Thyroid gland (tissue), 4 donors: ENCODE results near the gene PHF3. TPM values are rescaled to one million over a fixed set of nuclear protein-coding genes. Genes with fewer than 3 reads are reported as not detected.

Experiments
- DNase-seq, 2 donors: peaks; one replicate each; pipeline ENCODE4 v3.0.0-alpha.2; 2019
- H3K27ac ChIP-seq, 3 donors: fragments of 200-600 bp; sonication (generic); 1 replicate in 2 of 3; 2 replicates in 1 of 3; pipeline ENCODE4 v1.5.1; 2016 to 2019; ENCODE audit warnings: mild to moderate bottlenecking in 1 of 3, moderate library complexity in 1 of 3
- H3K27me3 ChIP-seq: fragments of 200-600 bp; sonication (generic); one replicate; pipeline ENCODE4 v1.5.1; 2019
- H3K36me3 ChIP-seq, 2 donors: fragments of 200-600 bp; sonication (generic); one replicate each; pipeline ENCODE4 v1.5.1; 2016 to 2019
- H3K4me1 ChIP-seq, 2 donors: fragments of 200-600 bp; sonication (generic); one replicate each; pipeline ENCODE4 v1.5.1; 2017 to 2019
- H3K4me3 ChIP-seq, 3 donors: fragments of 200-600 bp; sonication (generic); replicated peaks in 1 of 3; 1 replicate in 2 of 3; 2 replicates in 1 of 3; pipeline ENCODE4 v1.5.1; 2016; ENCODE audit warnings: mild to moderate bottlenecking in 1 of 3
- H3K9me3 ChIP-seq: fragments of 200-600 bp; sonication (generic); one replicate; pipeline ENCODE4 v1.5.1; 2017
- CTCF ChIP-seq, 6 experiments: fragments of 200-600 bp in 3 of 6; fragments of 450-650 bp in 3 of 6; sonication (generic) in 3 of 6; IDR thresholded peaks; one replicate each; pipeline ENCODE4 v1.5.1; 2016 to 2019; ENCODE audit warnings: antibody characterized with exemption in 6 of 6, mild to moderate bottlenecking in 2 of 6, inconsistent platforms in 1 of 6, moderate library complexity in 1 of 6
- POLR2A ChIP-seq, 2 donors: fragments of 450-650 bp; IDR thresholded peaks; one replicate each; pipeline ENCODE4 v1.6.1; 2017; ENCODE audit warnings: antibody characterized with exemption in 2 of 2, mild to moderate bottlenecking in 2 of 2, moderate library complexity in 1 of 2
- WGBS, 2 donors: methylation state at CpG; one replicate each; pipeline ENCODE4 v1.1.5; 2017; 5-methylcytosine and 5-hydroxymethylcytosine counted together
- intact Hi-C: fragments of 100-400 bp; cut with DNase I; formaldehyde crosslinking; loops from one replicate; pipeline ENCODE4 v1.15.1; 2023
- total RNA-seq, 4 donors: library from RNA; depleted of rRNA; stranded (reverse); fragments of >200 nt; gene quantifications; one replicate each; pipeline ENCODE4 v1.2.3, GENCODE V29; 2016

PHF3 gene
- total RNA-seq, 4 donors from 2014 or later = 74.4 to 114 (median 89.6) TPM

GRCh38 chr6:63673692-63674091, 38.1 kb downstream of the PHF3 start:
- intact Hi-C loops = no loop called here
- TF ChIP-seq CTCF (IDR thresholded peaks at IDR 0.05) = no peak
- no peak for TF ChIP-seq POLR2A (IDR thresholded peaks at IDR 0.05)
- H3K36me3 ChIP-seq = no peaks in the 10 kb centered on the region
- no peak for DNase-seq
- H3K27ac ChIP-seq = no peak overlapping the region
- 92 to 95% methylated on average over 2 of the region's 2 CpGs for WGBS, 2 donors
- no peaks in the 10 kb centered on the region for H3K27me3 ChIP-seq
- peaks cover 4 to 20% of the 10 kb centered on the region in 2 donors for H3K4me1 ChIP-seq
- H3K9me3 ChIP-seq = no peaks in the 10 kb centered on the region
- no peak overlapping the region for H3K4me3 ChIP-seq

GRCh38 chr6:63674635-63675034, 39.0 kb downstream of the PHF3 start:
- intact Hi-C loops = no loop called here
- no peak overlapping the region for H3K27ac ChIP-seq
- DNase-seq = no peak
- H3K27me3 ChIP-seq = no peaks in the 10 kb centered on the region
- no peaks in the 10 kb centered on the region for H3K9me3 ChIP-seq
- TF ChIP-seq CTCF (IDR thresholded peaks at IDR 0.05) (no peak), POLR2A (IDR thresholded peaks at IDR 0.05) (no peak)
- H3K36me3 ChIP-seq = no peaks in the 10 kb centered on the region
- peaks cover 4 to 20% of the 10 kb centered on the region in 2 donors for H3K4me1 ChIP-seq
- H3K4me3 ChIP-seq = no peak overlapping the region
- WGBS, 2 donors = 69 to 80% methylated on average over 3 of the region's 3 CpGs

DNA sequence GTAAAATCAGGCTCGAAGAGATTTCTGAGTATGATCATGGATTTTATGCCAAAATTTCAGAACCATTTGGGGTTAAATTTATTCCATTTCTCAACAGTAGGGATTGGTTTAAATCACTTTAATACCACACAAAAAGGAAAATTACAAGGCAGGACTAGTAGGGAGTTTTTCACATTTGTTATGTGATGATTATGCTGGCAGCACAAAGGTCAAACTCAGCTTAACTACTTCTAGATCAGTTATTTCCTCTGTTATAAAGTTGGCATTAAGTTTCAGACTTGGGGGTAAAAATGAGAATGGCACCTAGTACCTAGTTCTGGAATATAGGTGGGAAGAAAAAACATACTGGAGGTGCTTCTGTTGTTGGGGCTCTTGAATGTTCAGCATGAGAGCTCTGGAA, 39.5 kb downstream of the PHF3 start:
- no peak for DNase-seq
- 91 to 95% methylated on average over 1 of the region's 1 CpG for WGBS, 2 donors
- intact Hi-C loops = no loop called here
- peaks cover 4 to 20% of the 10 kb centered on the region in 2 donors for H3K4me1 ChIP-seq
- no peaks in the 10 kb centered on the region for H3K36me3 ChIP-seq
- no peaks in the 10 kb centered on the region for H3K27me3 ChIP-seq
- no peak overlapping the region for H3K4me3 ChIP-seq
- no peak overlapping the region for H3K27ac ChIP-seq
- no peaks in the 10 kb centered on the region for H3K9me3 ChIP-seq
- TF ChIP-seq CTCF (IDR thresholded peaks at IDR 0.05) (no peak), POLR2A (IDR thresholded peaks at IDR 0.05) (no peak)

GRCh38 chr6:63676412-63677114, 41.0 kb downstream of the PHF3 start:
- 92 to 93% methylated on average over 3 of the region's 3 CpGs for WGBS, 2 donors
- H3K9me3 ChIP-seq = no peaks in the 10 kb centered on the region
- H3K36me3 ChIP-seq = no peaks in the 10 kb centered on the region
- DNase-seq = no peak
- no peak overlapping the region for H3K27ac ChIP-seq
- H3K4me1 ChIP-seq = peaks cover 8 to 20% of the 10 kb centered on the region in 2 donors
- intact Hi-C loops = no loop called here
- H3K4me3 ChIP-seq = no peak overlapping the region
- TF ChIP-seq CTCF (IDR thresholded peaks at IDR 0.05) (no peak), POLR2A (IDR thresholded peaks at IDR 0.05) (no peak)
- no peaks in the 10 kb centered on the region for H3K27me3 ChIP-seq

DNA sequence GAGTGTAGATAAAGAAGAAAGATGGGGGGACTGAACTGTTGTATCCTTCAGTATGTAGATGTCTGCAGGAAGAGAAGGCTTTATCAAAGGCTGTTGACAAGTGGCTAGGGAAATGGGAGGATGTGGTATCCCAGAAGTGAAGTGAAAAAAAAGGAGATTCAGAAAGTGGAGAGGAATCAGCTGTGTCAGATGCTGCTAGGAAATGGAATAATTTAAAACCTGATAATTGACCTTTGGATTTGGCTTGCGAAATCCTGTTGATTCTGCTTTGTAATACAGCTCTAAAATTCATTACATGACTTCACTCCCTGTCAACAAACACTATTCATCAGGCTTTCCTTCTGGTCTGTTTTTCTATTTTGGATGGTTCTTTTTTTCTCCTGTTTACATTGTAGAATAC, 41.7 kb downstream of the PHF3 start:
- Histone ChIP-seq H3K36me3 (no peaks in the 10 kb centered on the region), H3K27ac (no peak overlapping the region), H3K27me3 (no peaks in the 10 kb centered on the region), H3K4me1 (peaks cover 8 to 20% of the 10 kb centered on the region in 2 donors), H3K9me3 (no peaks in the 10 kb centered on the region), H3K4me3 (no peak overlapping the region)
- TF ChIP-seq POLR2A (IDR thresholded peaks at IDR 0.05) (no peak), CTCF (IDR thresholded peaks at IDR 0.05) (no peak)
- DNase-seq = no peak
- 80 to 92% methylated on average over 1 of the region's 1 CpG for WGBS, 2 donors
- intact Hi-C loops = no loop called here
